Fibroblast of lung (primary cell): ENCODE data around the gene CD52. TPM values are rescaled to one million over a fixed set of nuclear protein-coding genes. Genes with fewer than 3 reads are reported as not detected.

ENCODE experiments used
- DNase-seq, 2 donors: peaks; one replicate each; pipeline versions ENCODE4 v3.0.0 to v3.0.0-alpha.2; 2010; ENCODE audit warnings: low read depth in 2 of 2
- H2AFZ ChIP-seq: 2 replicates; pipeline ENCODE4 v1.5.1; 2012; ENCODE audit warnings: low read length, control low read depth, inconsistent platforms
- H3K27ac ChIP-seq: 2 replicates; pipeline ENCODE4 v1.5.1; 2011; ENCODE audit warnings: low read length, control low read depth; ENCODE audit not compliant: insufficient read depth
- H3K27me3 ChIP-seq: 2 replicates; pipeline ENCODE4 v1.5.1; 2011; ENCODE audit warnings: mild to moderate bottlenecking, low read length; ENCODE audit not compliant: control insufficient read depth, insufficient read depth
- H3K36me3 ChIP-seq: 2 replicates; pipeline ENCODE4 v1.5.1; 2011; ENCODE audit warnings: low read length; ENCODE audit not compliant: control insufficient read depth, insufficient read depth
- H3K4me1 ChIP-seq: 2 replicates; pipeline ENCODE4 v1.5.1; 2011; ENCODE audit warnings: low read length; ENCODE audit not compliant: control insufficient read depth, insufficient read depth; ENCODE audit errors: extremely low read depth
- H3K4me2 ChIP-seq: 2 replicates; pipeline ENCODE4 v1.5.1; 2011; ENCODE audit warnings: low read length, control low read depth; ENCODE audit not compliant: insufficient read depth; ENCODE audit errors: extremely low read depth
- H3K4me3 ChIP-seq, 4 experiments: fragments of 200-600 bp in 1 of 4; sonication (generic) in 1 of 4; replicated peaks in 1 of 4; 2 replicates each; pipeline ENCODE4 v1.5.1; 2011 to 2016; ENCODE audit warnings: low read length in 4 of 4, low read depth in 3 of 4, mild to moderate bottlenecking in 3 of 4, control low read depth in 2 of 4, inconsistent platforms in 1 of 4, mixed read lengths in 1 of 4; ENCODE audit not compliant: insufficient read depth in 1 of 4; ENCODE audit errors: control extremely low read depth in 1 of 4
- H3K79me2 ChIP-seq: 2 replicates; pipeline ENCODE4 v1.5.1; 2012; ENCODE audit warnings: mild to moderate bottlenecking, low read length, inconsistent platforms; ENCODE audit not compliant: control insufficient read depth, insufficient read depth
- H3K9ac ChIP-seq: 2 replicates; pipeline ENCODE4 v1.5.1; 2011; ENCODE audit warnings: mild to moderate bottlenecking, low read length, control low read depth; ENCODE audit not compliant: insufficient read depth
- H3K9me3 ChIP-seq: 2 replicates; pipeline ENCODE4 v1.5.1; 2012; ENCODE audit warnings: low read depth, low read length; ENCODE audit not compliant: control insufficient read depth, insufficient read depth
- H4K20me1 ChIP-seq: 2 replicates; pipeline ENCODE4 v1.5.1; 2011; ENCODE audit warnings: low read length; ENCODE audit not compliant: control insufficient read depth, insufficient read depth; ENCODE audit errors: extremely low read depth
- EZH2 ChIP-seq: IDR thresholded peaks from 2 replicates; pipeline ENCODE4 v1.5.1; 2012; ENCODE audit warnings: low read length, control low read depth, mild to moderate bottlenecking; ENCODE audit errors: missing control alignments
- polyA plus RNA-seq, 2 donors: library from polyadenylated mRNA; depleted of rRNA in 1 of 2; stranded (reverse) in 1 of 2; unstranded in 1 of 2; fragments of >200 nt; gene quantifications; 2 replicates each; pipeline ENCODE4 v1.2.1, GENCODE V29; 2011 to 2012; ENCODE audit warnings: missing spikeins in 1 of 2
- total RNA-seq: library from RNA; depleted of rRNA; stranded (reverse); fragments of >200 nt; gene quantifications from 2 replicates; pipeline ENCODE4 v1.2.1, GENCODE V29; 2014
- TF ChIP-seq, protein P1 (sequence below), 2 donors: IDR thresholded peaks in 1 of 2; conservative IDR thresholded peaks in 1 of 2; 1 replicate in 1 of 2; 2 replicates in 1 of 2; pipeline ENCODE4 v1.5.1; 2011 to 2012; ENCODE audit warnings: low read length in 2 of 2, control low read depth in 1 of 2, inconsistent platforms in 1 of 2, low read depth in 1 of 2, mild to moderate bottlenecking in 1 of 2

Gene CD52
- total and polyA plus RNA-seq, 2 donors (not counting 1 experiment from before 2014, with no cell fraction given), result 0.31 TPM; not detected in 1

DNA sequence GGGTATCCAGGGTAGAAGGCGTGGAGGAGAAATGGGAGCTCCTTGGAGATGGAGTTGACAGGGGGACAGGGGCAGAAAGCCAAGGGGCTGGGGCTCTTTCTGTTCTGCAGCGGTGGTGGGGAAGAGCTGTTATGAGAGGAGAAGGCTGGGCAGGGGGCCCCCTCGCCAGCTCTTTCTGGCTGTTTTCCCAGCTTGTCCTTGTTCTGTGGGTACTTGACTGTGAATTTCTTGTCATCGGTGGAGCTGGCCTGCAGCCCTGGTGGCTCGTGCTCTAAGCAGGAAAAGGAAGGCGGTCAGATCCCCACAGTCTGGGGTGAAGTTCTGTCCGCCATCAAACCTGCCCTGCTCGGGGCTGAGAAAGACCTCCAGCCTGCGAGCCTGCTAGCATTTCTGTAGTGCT, 47.2 kb downstream of the CD52 start:
- Histone ChIP-seq H3K27ac (no peak overlapping the region), H3K27me3 (peaks cover 31% of the 10 kb centered on the region), H3K4me1 (peaks cover 2% of the 10 kb centered on the region)

DNA sequence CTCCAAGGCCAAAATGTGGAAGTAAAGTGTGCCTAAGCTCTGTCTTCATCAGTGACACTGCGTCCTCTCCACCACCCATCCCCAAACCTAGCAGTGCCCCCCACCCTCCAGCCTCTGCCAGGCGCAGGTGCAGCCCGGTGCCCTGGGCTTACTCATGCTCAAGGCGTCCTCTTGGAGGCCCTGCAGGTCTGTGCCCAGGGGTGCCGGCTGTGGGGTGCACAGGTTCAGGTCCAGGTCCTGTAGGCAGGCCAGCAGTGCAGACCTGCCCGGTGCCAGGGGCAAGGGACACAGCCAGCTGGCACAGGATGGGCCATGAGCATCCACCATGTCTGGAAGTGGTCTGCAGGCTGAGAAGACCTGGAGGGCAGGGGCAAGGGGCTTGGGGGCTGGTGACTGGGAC, 49.7 kb downstream of the CD52 start:
- H3K9me3 ChIP-seq, result no peaks in the 10 kb centered on the region
- H3K27ac ChIP-seq, result no peak overlapping the region
- H4K20me1 ChIP-seq, result no peaks in the 10 kb centered on the region
- no peak overlapping the region for H3K4me3 ChIP-seq
- TF ChIP-seq, protein P1, sequence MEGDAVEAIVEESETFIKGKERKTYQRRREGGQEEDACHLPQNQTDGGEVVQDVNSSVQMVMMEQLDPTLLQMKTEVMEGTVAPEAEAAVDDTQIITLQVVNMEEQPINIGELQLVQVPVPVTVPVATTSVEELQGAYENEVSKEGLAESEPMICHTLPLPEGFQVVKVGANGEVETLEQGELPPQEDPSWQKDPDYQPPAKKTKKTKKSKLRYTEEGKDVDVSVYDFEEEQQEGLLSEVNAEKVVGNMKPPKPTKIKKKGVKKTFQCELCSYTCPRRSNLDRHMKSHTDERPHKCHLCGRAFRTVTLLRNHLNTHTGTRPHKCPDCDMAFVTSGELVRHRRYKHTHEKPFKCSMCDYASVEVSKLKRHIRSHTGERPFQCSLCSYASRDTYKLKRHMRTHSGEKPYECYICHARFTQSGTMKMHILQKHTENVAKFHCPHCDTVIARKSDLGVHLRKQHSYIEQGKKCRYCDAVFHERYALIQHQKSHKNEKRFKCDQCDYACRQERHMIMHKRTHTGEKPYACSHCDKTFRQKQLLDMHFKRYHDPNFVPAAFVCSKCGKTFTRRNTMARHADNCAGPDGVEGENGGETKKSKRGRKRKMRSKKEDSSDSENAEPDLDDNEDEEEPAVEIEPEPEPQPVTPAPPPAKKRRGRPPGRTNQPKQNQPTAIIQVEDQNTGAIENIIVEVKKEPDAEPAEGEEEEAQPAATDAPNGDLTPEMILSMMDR (conservative IDR thresholded peaks at IDR 0.05 in 1 of 2, IDR thresholded peaks at IDR 0.05 in 1 of 2; ENCODE audit: low read depth in 1 of 2, low read length in 2 of 2), result no peak
- no peak for TF ChIP-seq EZH2
- H2AFZ ChIP-seq, result no peak overlapping the region
- no peaks in the 10 kb centered on the region for H3K4me1 ChIP-seq
- H3K27me3 ChIP-seq, result peaks cover 6% of the 10 kb centered on the region
- H3K4me2 ChIP-seq, result no peak overlapping the region
- no peak for DNase-seq
- no peak overlapping the region for H3K9ac ChIP-seq
- no peaks in the 10 kb centered on the region for H3K36me3 ChIP-seq
- no peaks in the 10 kb centered on the region for H3K79me2 ChIP-seq

More for the DNA sequence above, 47.2 kb downstream of the CD52 start:
- Histone ChIP-seq H4K20me1 (no peaks in the 10 kb centered on the region), H3K79me2 (no peaks in the 10 kb centered on the region), H3K4me2 (no peak overlapping the region), H3K36me3 (no peaks in the 10 kb centered on the region), H2AFZ (no peak overlapping the region), H3K4me3 (no peak overlapping the region), H3K9me3 (no peaks in the 10 kb centered on the region), H3K9ac (no peak overlapping the region)
- no peak for DNase-seq
- TF ChIP-seq, protein P1 (conservative IDR thresholded peaks at IDR 0.05 in 1 of 2, IDR thresholded peaks at IDR 0.05 in 1 of 2; ENCODE audit: low read depth in 1 of 2, low read length in 2 of 2), result no peak
- no peak for TF ChIP-seq EZH2

DNA sequence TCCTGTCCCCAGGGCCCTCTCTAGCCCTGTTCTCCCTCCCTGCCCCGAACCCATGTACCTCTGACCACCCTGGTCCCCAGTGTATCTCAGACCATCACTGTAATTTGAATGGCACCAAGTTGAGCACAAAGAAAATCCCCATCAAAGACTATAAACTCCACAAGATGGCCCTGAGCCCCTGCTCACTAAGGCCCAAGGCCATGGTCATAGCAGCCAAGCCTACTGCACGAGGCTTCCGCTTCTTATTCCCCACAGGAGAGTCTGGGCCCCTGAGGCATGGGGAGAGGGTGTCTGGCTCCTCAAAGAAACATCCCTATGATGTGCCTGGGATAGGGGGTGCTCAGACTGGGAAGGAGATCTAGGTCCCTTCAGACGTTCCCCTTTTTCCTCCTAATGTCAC, 50.2 kb downstream of the CD52 start:
- no peak overlapping the region for H2AFZ ChIP-seq
- no peak overlapping the region for H3K27ac ChIP-seq
- no peak overlapping the region for H3K4me3 ChIP-seq
- H4K20me1 ChIP-seq, result no peaks in the 10 kb centered on the region
- H3K36me3 ChIP-seq, result no peaks in the 10 kb centered on the region
- H3K9ac ChIP-seq, result no peak overlapping the region
- H3K4me1 ChIP-seq, result no peaks in the 10 kb centered on the region
- H3K4me2 ChIP-seq, result no peak overlapping the region
- TF ChIP-seq, protein P1 (conservative IDR thresholded peaks at IDR 0.05 in 1 of 2, IDR thresholded peaks at IDR 0.05 in 1 of 2; ENCODE audit: low read depth in 1 of 2, low read length in 2 of 2), result no peak
- TF ChIP-seq EZH2, result no peak
- no peak for DNase-seq
- no peaks in the 10 kb centered on the region for H3K79me2 ChIP-seq
- H3K27me3 ChIP-seq, result peaks cover 6% of the 10 kb centered on the region
- no peaks in the 10 kb centered on the region for H3K9me3 ChIP-seq
